Activated CD8-positive, alpha-beta memory T cell treated with anti-CD3 and anti-CD28 coated beads, Interleukin-2, amount 50 U/mL, for 4 hours (primary cell): ENCODE results near the gene NANOS2.
"Not testable (repeated sequence)": the region's sequence is repeated elsewhere in the genome, so short reads cannot be mapped to it uniquely, and the experiment has no call there.

Experiments used
- DNase-seq: peaks from one replicate; pipeline ENCODE4 v3.0.0-alpha.2; 2020

NANOS2 gene

GRCh38 chr19:45873219-45873772 lies 41.3 kb downstream of the NANOS2 start:
- no peak for DNase-seq

GRCh38 chr19:45872095-45872919 lies 42.3 kb downstream of the NANOS2 start:
- DNase-seq: no peak

GRCh38 chr19:45870798-45871197 lies 43.8 kb downstream of the NANOS2 start:
- DNase-seq: no peak

GRCh38 chr19:45867241-45867640 lies 47.3 kb downstream of the NANOS2 start:
- DNase-seq: not testable (repeated sequence)

- no peak for DNase-seq
Observed at GRCh38 chr19:45866400-45867176, 48.0 kb downstream of the NANOS2 start.

- no peak for DNase-seq
Observed at GRCh38 chr19:45865269-45865948, 49.2 kb downstream of the NANOS2 start.

- no peak for DNase-seq
Observed at GRCh38 chr19:45864629-45865082, 49.9 kb downstream of the NANOS2 start.

GRCh38 chr19:45863840-45864628 lies 50.5 kb downstream of the NANOS2 start, which contains the start of gene FOXA3:
TSS of gene FOXA3 (plus strand) at chr19:45864326. CDS start at chr19:45864457, 131 bp downstream.
- DNase-seq: peak; percentile 57

GRCh38 chr19:45863335-45863839 lies 51.2 kb downstream of the NANOS2 start:
- no peak for DNase-seq
